Gastrocnemius medialis (tissue), 4 donors: Measurements from ENCODE around the gene TNC. TPM values are rescaled to one million over a fixed set of nuclear protein-coding genes. Genes with fewer than 3 reads are reported as not detected.

Source experiments
- ATAC-seq, 2 donors: fragments of 150-250 bp; one replicate each; pipeline ENCODE4 v1.9.1; 2016
- DNase-seq, 2 donors: peaks; one replicate each; pipeline ENCODE4 v3.0.0-alpha.2; 2019
- H3K27ac ChIP-seq, 4 donors: fragments of 200-600 bp; sonication (generic); 1 replicate in 1 of 4; 2 replicates in 3 of 4; pipeline ENCODE4 v1.5.1; 2016 to 2018; ENCODE audit warnings: mild to moderate bottlenecking in 2 of 4, moderate library complexity in 1 of 4
- H3K27me3 ChIP-seq, 3 donors: fragments of 200-600 bp; sonication (generic) in 2 of 3; 1 replicate in 1 of 3; 2 replicates in 2 of 3; pipeline versions ENCODE4 v1.5.1 to v1.6.0; 2016 to 2019; ENCODE audit warnings: mild to moderate bottlenecking in 1 of 3, moderate library complexity in 1 of 3
- H3K36me3 ChIP-seq, 2 donors: fragments of 200-600 bp; sonication (generic) in 1 of 2; one replicate each; pipeline ENCODE4 v1.5.1; 2017 to 2018
- H3K4me1 ChIP-seq, 2 donors: fragments of 200-600 bp; sonication (generic) in 1 of 2; one replicate each; pipeline ENCODE4 v1.5.1; 2016 to 2017; ENCODE audit warnings: mild to moderate bottlenecking in 2 of 2
- H3K4me3 ChIP-seq, 4 donors: fragments of 200-600 bp; sonication (generic) in 3 of 4; 1 replicate in 1 of 4; 2 replicates in 3 of 4; pipeline ENCODE4 v1.5.1; 2016 to 2019; ENCODE audit warnings: mild to moderate bottlenecking in 2 of 4
- H3K9me3 ChIP-seq, 3 donors: fragments of 200-600 bp; sonication (generic) in 2 of 3; 1 replicate in 1 of 3; 2 replicates in 2 of 3; pipeline ENCODE4 v1.5.1; 2016 to 2019
- POLR2A ChIP-seq, 2 donors: fragments of 450-650 bp; IDR thresholded peaks; one replicate each; pipeline ENCODE4 v1.6.1; 2017; ENCODE audit warnings: antibody characterized with exemption in 2 of 2, mild to moderate bottlenecking in 2 of 2, moderate library complexity in 2 of 2
- in situ Hi-C, 4 donors: fragments of 200-750 bp; cut with MboI; loops; one replicate each; pipeline versions ENCODE4 v1.15.0 to v1.8.0; 2017; ENCODE audit warnings: low sequenced_read_pairs in 4 of 4
- intact Hi-C: fragments of 100-400 bp; cut with DNase I; formaldehyde crosslinking; loops from one replicate; pipeline ENCODE4 v1.15.1; 2023; ENCODE audit warnings: low total_unique reads
- total RNA-seq, 4 donors: library from RNA; depleted of rRNA; stranded (reverse); fragments of >200 nt; gene quantifications; one replicate each; pipeline versions ENCODE4 v1.1.0 to v1.2.3, GENCODE V29; 2016
- TF ChIP-seq, protein P1 (sequence below), 5 experiments: fragments of 450-650 bp in 3 of 5; fragments of 200-600 bp in 2 of 5; sonication (generic) in 2 of 5; IDR thresholded peaks in 4 of 5; conservative IDR thresholded peaks in 1 of 5; 1 replicate in 4 of 5; 2 replicates in 1 of 5; pipeline ENCODE4 v1.5.1; 2016 to 2019; ENCODE audit warnings: antibody characterized with exemption in 5 of 5, mild to moderate bottlenecking in 3 of 5, moderate library complexity in 3 of 5

The TNC gene
- total RNA-seq, 4 donors from 2014 or later: 4.3 to 17.6 (median 10.7) TPM; not detected in 1

DNA sequence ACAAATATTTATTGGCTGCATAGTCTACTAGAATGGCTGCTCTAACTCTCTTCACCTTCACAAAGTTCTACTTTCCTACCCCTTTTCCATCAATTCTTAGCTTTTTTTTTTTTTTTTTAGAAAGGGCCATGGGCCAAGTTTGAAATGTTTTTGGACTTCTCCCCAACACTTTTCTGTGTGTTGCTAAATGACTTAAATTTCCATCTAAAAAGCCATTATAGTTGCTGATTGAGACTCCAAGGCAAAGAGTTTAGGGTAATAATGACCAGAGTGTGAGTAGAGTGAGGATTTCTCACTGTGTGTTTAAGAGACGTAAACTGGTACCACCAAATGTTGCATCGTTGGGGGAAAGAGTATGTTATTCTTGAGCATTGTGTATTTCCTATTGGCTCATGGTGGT lies 24.4 kb downstream of the TNC start:
- intact Hi-C loops (no loop called here), in situ Hi-C loops (no loop called here)
- Histone ChIP-seq H3K27me3 (no peaks in the 10 kb centered on the region), H3K9me3 (no peaks in the 10 kb centered on the region), H3K4me1 (no peaks in the 10 kb centered on the region), H3K4me3 (no peak overlapping the region), H3K36me3 (no peaks in the 10 kb centered on the region), H3K27ac (no peak overlapping the region)
- DNase-seq (no peak), ATAC-seq (no peak)
- TF ChIP-seq, protein P1, sequence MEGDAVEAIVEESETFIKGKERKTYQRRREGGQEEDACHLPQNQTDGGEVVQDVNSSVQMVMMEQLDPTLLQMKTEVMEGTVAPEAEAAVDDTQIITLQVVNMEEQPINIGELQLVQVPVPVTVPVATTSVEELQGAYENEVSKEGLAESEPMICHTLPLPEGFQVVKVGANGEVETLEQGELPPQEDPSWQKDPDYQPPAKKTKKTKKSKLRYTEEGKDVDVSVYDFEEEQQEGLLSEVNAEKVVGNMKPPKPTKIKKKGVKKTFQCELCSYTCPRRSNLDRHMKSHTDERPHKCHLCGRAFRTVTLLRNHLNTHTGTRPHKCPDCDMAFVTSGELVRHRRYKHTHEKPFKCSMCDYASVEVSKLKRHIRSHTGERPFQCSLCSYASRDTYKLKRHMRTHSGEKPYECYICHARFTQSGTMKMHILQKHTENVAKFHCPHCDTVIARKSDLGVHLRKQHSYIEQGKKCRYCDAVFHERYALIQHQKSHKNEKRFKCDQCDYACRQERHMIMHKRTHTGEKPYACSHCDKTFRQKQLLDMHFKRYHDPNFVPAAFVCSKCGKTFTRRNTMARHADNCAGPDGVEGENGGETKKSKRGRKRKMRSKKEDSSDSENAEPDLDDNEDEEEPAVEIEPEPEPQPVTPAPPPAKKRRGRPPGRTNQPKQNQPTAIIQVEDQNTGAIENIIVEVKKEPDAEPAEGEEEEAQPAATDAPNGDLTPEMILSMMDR (IDR thresholded peaks at IDR 0.05 in 4 of 5, conservative IDR thresholded peaks at IDR 0.05 in 1 of 5): no peak
- TF ChIP-seq POLR2A (IDR thresholded peaks at IDR 0.05): no peak

GRCh38 chr9:115090486-115090885 lies 27.5 kb downstream of the TNC start:
- TF ChIP-seq, protein P1 (IDR thresholded peaks at IDR 0.05 in 4 of 5, conservative IDR thresholded peaks at IDR 0.05 in 1 of 5): no peak
- TF ChIP-seq POLR2A (IDR thresholded peaks at IDR 0.05): no peak
- Histone ChIP-seq H3K36me3 (no peaks in the 10 kb centered on the region), H3K27me3 (no peaks in the 10 kb centered on the region), H3K4me3 (no peak overlapping the region), H3K9me3 (no peaks in the 10 kb centered on the region), H3K4me1 (no peaks in the 10 kb centered on the region), H3K27ac (no peak overlapping the region)
- in situ Hi-C loops: no loop called here
- intact Hi-C loops: no loop called here
- DNase-seq (no peak), ATAC-seq (no peak)

DNA sequence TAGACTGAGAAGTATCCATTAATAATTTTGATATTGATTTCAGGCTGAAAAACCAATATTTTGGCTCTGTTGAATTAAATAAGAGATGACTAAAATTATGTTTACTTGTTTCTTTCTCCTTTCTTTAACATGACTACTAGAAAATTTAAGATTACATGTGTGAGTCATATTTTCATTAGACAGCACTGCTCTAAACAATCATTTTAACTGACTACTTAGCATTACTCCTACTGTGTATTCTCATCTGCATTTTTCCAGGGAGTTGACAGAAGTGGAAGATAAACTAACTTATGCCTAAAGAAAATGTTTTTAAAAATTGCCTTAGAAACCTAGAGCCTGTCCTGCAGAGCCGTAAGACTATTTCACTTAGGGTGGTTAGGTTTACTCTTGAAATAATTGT lies 29.1 kb downstream of the TNC start:
- no peak overlapping the region for H3K27ac ChIP-seq
- in situ Hi-C loops: no loop called here
- H3K4me1 ChIP-seq: no peaks in the 10 kb centered on the region
- ATAC-seq (no peak), DNase-seq (no peak)
- H3K27me3 ChIP-seq: no peaks in the 10 kb centered on the region
- no peaks in the 10 kb centered on the region for H3K36me3 ChIP-seq
- H3K4me3 ChIP-seq: no peak overlapping the region
- no peaks in the 10 kb centered on the region for H3K9me3 ChIP-seq
- intact Hi-C loops: no loop called here
- no peak for TF ChIP-seq POLR2A (IDR thresholded peaks at IDR 0.05)
- TF ChIP-seq, protein P1 (IDR thresholded peaks at IDR 0.05 in 4 of 5, conservative IDR thresholded peaks at IDR 0.05 in 1 of 5): no peak

DNA sequence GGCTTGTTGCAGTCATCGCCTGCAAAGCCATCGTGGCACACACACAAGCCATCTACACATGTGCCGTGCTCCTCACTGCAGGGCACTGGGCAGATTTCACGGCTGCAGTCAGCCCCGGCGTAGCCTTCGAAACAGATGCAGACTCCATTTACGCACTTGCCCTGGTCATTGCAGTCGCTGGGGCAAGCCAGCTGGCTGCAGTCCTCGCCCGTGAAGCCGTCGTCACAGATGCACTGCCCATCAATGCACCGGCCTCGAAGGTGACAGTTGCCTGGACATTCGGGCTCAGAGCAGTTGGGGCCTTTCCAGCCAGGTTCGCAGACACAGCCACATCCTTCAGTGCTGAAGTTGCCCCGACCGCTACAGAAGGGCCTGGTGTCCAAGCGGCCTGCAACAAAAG lies 31.1 kb downstream of the TNC start:
- Histone ChIP-seq H3K4me3 (no peak overlapping the region), H3K36me3 (no peaks in the 10 kb centered on the region), H3K4me1 (no peaks in the 10 kb centered on the region), H3K27ac (no peak overlapping the region), H3K27me3 (no peaks in the 10 kb centered on the region), H3K9me3 (no peaks in the 10 kb centered on the region)
- ATAC-seq (no peak), DNase-seq (no peak)
- TF ChIP-seq POLR2A (IDR thresholded peaks at IDR 0.05): no peak
- TF ChIP-seq, protein P1 (IDR thresholded peaks at IDR 0.05 in 4 of 5, conservative IDR thresholded peaks at IDR 0.05 in 1 of 5): no peak
- intact Hi-C loops (no loop called here), in situ Hi-C loops (no loop called here)

DNA sequence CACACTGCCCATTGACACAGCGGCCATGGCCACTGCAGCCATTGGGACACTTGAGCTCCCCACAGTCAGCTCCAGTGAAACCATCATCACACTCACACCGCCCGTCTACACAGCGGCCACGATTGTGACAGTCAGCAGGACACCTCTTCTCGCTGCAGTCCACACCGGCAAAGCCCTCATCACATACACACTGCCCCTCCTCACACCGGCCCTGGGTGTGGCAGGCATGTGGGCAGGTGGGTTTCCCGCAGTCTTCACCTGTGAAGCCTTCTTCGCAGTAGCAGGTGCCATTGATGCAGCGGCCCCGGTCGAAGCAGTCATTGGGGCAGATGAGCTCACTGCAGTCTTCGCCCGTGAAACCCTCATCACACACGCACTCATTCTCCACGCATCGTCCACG lies 31.5 kb downstream of the TNC start:
- in situ Hi-C loops (no loop called here), intact Hi-C loops (no loop called here)
- Histone ChIP-seq H3K27me3 (no peaks in the 10 kb centered on the region), H3K4me3 (no peak overlapping the region), H3K4me1 (no peaks in the 10 kb centered on the region), H3K36me3 (no peaks in the 10 kb centered on the region), H3K27ac (no peak overlapping the region), H3K9me3 (no peaks in the 10 kb centered on the region)
- no peak for DNase-seq
- no peak for ATAC-seq
- TF ChIP-seq, protein P1 (IDR thresholded peaks at IDR 0.05 in 4 of 5, conservative IDR thresholded peaks at IDR 0.05 in 1 of 5): no peak
- TF ChIP-seq POLR2A (IDR thresholded peaks at IDR 0.05): no peak
